ENCODE data around the gene EEFSEC. TPM values are rescaled to one million over a fixed set of nuclear protein-coding genes. Genes with fewer than 3 reads are reported as not detected.

EEFSEC gene
- total RNA-seq, 6 donors from 2014 or later, result 14.9 to 38.8 (median 17.9) TPM

GRCh38 chr3:128413003-128413370 lies 259.7 kb downstream of the EEFSEC start:
- TF ChIP-seq CTCF (IDR thresholded peaks at IDR 0.05) (no peak), POLR2AphosphoS5 (IDR thresholded peaks at IDR 0.05) (no peak), POLR2A (IDR thresholded peaks at IDR 0.05) (no peak), EP300 (IDR thresholded peaks at IDR 0.05) (no peak)

DNA sequence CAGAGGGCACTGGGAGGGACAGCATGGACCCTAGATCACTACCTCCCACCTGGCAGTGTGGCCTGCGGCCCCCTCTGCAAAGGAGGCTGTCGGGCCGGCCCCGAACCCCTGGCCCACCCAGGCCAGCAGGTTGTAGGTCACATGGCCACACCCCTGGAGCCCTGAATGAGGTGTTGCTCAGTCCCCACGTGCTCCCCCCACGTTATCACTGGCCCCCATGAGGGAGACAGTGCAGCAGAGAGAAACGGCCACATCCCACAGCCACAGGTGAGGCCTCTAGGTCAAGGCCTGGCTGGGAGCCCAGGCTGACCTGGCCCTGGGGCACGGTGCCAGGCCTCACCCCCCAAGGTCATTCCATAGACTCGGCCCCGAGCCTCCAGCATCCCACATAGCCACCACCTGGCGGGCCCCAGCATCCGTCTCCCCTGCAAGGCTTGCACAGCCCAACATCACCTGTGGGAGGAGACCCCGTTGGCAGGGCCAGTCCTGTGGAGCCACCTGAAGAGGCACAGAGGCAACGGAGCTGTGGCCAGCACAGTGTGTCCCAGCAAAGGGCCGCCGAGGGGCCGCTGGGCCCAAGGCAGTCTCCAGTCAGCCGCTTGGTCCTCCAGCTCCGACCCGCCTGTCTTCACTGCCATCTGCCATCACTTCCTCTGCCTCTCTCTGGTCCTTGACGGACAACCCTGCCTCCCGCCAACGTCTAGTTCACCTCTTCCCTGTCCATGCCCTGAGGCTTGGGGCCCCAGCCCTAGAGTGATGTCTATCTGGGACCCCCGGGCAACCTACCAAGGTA lies 260.3 kb downstream of the EEFSEC start:
- H3K27ac ChIP-seq, result no peak overlapping the region
- H3K9me3 ChIP-seq, result no peaks in the 10 kb centered on the region
- H3K36me3 ChIP-seq, result no peaks in the 10 kb centered on the region
- no peaks in the 10 kb centered on the region for H3K27me3 ChIP-seq
- WGBS, 2 donors, result 90 to 93% methylated on average over 13 to 24 of the region's 24 CpGs
- DNase-seq, result peak in 1 of 2 donors; percentile 72
- no peak for ATAC-seq (ENCODE audit: low FRiP score in 2 of 2)
- no peak overlapping the region for H3K4me3 ChIP-seq
- TF ChIP-seq CTCF (IDR thresholded peaks at IDR 0.05) (no peak), EP300 (IDR thresholded peaks at IDR 0.05) (no peak), POLR2AphosphoS5 (IDR thresholded peaks at IDR 0.05) (no peak), POLR2A (IDR thresholded peaks at IDR 0.05) (no peak)
- H3K4me1 ChIP-seq, result peaks cover 0 to 7% (median 0%) of the 10 kb centered on the region in 4 donors

More at GRCh38 chr3:128413003-128413370, 259.7 kb downstream of the EEFSEC start:
- DNase-seq, result peak in 1 of 2 donors; percentile 36
- Histone ChIP-seq H3K9me3 (no peaks in the 10 kb centered on the region), H3K27me3 (no peaks in the 10 kb centered on the region), H3K4me3 (no peak overlapping the region), H3K27ac (no peak overlapping the region), H3K4me1 (peaks cover 0 to 7% (median 0%) of the 10 kb centered on the region in 4 donors), H3K36me3 (no peaks in the 10 kb centered on the region)
- no peak for ATAC-seq (ENCODE audit: low FRiP score in 2 of 2)
- WGBS, 2 donors, result 82 to 88% methylated on average over 8 of the region's 8 CpGs

- TF ChIP-seq EP300 (IDR thresholded peaks at IDR 0.05) (no peak), CTCF (IDR thresholded peaks at IDR 0.05) (no peak), POLR2A (IDR thresholded peaks at IDR 0.05) (no peak), POLR2AphosphoS5 (IDR thresholded peaks at IDR 0.05) (no peak)
- ATAC-seq (ENCODE audit: low FRiP score in 2 of 2) (no peak), DNase-seq (peak in 1 of 2 donors; percentile 68)
- WGBS, 2 donors, result 83 to 87% methylated on average over 11 to 14 of the region's 16 CpGs
- no peaks in the 10 kb centered on the region for H3K27me3 ChIP-seq
- H3K4me1 ChIP-seq, result peaks cover 0 to 7% (median 0%) of the 10 kb centered on the region in 4 donors
- no peak overlapping the region for H3K4me3 ChIP-seq
- H3K27ac ChIP-seq, result no peak overlapping the region
- no peaks in the 10 kb centered on the region for H3K36me3 ChIP-seq
- no peaks in the 10 kb centered on the region for H3K9me3 ChIP-seq
Measured at GRCh38 chr3:128415200-128415772, 262.0 kb downstream of the EEFSEC start.

DNA sequence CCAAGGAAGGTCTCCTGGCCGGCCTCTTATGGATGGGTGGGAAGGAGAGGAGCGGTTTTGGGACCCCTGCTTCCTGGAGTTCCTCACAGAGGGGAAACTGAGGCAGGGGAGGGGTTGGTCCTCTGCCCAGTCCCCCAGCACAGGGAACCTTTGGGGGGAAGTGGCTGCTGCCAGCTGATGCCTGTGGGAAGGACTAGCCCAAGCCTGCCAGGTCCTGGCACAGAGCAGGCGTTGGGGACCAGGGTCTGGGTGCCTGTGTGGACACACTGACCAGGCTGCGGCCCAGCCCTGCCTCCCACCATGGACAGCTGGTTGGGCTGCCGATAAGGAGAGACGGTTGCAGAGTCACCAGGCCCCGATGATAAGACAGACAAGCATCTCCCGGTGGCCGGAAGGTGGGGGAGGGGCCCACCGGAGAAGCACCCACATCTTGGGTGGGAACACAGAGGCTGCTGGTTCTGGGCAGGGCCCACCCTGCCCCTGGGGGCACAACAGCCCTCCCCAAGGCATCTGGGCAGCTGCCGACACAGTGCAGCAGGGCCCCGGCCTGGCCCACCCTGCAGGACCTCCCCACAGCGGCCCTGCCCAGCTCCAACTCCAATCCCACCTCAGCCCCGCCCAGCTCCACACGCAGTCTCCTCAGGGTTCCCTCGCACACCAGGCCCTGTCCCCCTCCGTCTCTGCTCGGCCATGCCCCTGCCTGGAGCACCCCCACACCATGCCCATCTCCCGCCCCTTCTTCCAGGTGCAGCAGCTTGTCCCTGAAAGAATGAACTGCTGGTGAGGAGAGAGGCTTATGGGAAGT lies 262.7 kb downstream of the EEFSEC start:
- H3K9me3 ChIP-seq, result no peaks in the 10 kb centered on the region
- H3K36me3 ChIP-seq, result no peaks in the 10 kb centered on the region
- peak in 1 of 2 donors; percentile 74 for DNase-seq
- H3K27me3 ChIP-seq, result no peaks in the 10 kb centered on the region
- no peak overlapping the region for H3K4me3 ChIP-seq
- TF ChIP-seq POLR2AphosphoS5 (IDR thresholded peaks at IDR 0.05), result no peak
- TF ChIP-seq POLR2A (IDR thresholded peaks at IDR 0.05), result no peak
- WGBS, 2 donors, result 84 to 94% methylated on average over 13 to 19 of the region's 19 CpGs
- no peak for ATAC-seq (ENCODE audit: low FRiP score in 2 of 2)
- peaks cover 0 to 7% (median 0%) of the 10 kb centered on the region in 4 donors for H3K4me1 ChIP-seq
- H3K27ac ChIP-seq, result no peak overlapping the region
